Effector memory CD8-positive, alpha-beta T cell (primary cell): ENCODE data around the gene CKM.
A peak's percentile ranks its signal among the peaks of the same experiment; 100 is the strongest.
"Not testable (repeated sequence)": the region's sequence is repeated elsewhere in the genome, so short reads cannot be mapped to it uniquely, and the experiment has no call there.

Source experiments
- ATAC-seq: fragments of 150-1000 bp; cut with Tn5 transposase; replicated peaks from 2 replicates; pipeline ENCODE4 v1.10.0; 2021; ENCODE audit warnings: mild to moderate bottlenecking, moderate library complexity
- DNase-seq, 3 experiments: peaks; one replicate each; pipeline ENCODE4 v3.0.0; 2021
- H3K27ac Mint-ChIP-seq, 2 donors: one replicate each; pipeline ENCODE4 v1.8.0; 2022; ENCODE audit warnings: mild to moderate bottlenecking in 2 of 2, mixed read lengths in 2 of 2, moderate library complexity in 2 of 2
- H3K27me3 Mint-ChIP-seq, 2 donors: one replicate each; pipeline ENCODE4 v1.8.0; 2022; ENCODE audit warnings: mixed read lengths in 2 of 2
- H3K36me3 Mint-ChIP-seq: one replicate; pipeline ENCODE4 v1.8.0; 2022; ENCODE audit warnings: mild to moderate bottlenecking, moderate library complexity, mixed read lengths; ENCODE audit not compliant: insufficient read depth
- H3K4me1 Mint-ChIP-seq, 2 donors: one replicate each; pipeline ENCODE4 v1.8.0; 2022; ENCODE audit warnings: low read depth in 2 of 2, mixed read lengths in 2 of 2
- H3K4me3 Mint-ChIP-seq, 2 donors: one replicate each; pipeline ENCODE4 v1.8.0; 2022; ENCODE audit warnings: mild to moderate bottlenecking in 2 of 2, mixed read lengths in 2 of 2, moderate library complexity in 2 of 2
- H3K9me3 Mint-ChIP-seq, 2 donors: one replicate each; pipeline ENCODE4 v1.8.0; 2022; ENCODE audit warnings: mixed read lengths in 2 of 2

The CKM gene

DNA sequence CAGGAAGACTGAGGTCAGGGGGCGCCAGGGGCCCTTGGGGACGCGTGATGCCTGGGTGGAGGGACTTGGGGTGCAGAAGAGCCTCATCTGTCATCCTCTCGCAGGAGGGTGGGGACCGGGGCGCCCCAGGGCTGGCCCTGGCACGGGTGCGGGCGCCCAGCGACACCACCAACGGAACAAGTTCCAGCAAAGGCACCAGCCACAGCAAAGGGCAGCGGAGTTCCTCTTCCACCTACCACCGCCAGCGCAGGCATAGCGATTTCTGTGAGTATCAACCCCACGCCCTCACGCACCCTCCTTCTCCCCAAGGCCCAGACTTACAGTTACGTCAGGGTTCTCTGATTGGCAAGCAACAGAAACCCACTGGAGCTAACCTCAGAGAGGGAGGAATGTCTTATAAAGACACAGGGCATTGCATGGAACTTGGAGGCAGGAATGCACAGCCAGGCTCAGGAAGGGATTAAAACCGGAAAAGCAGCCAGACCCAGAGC is 42.2 kb downstream of the CKM start:
- Mint-ChIP-seq H3K9me3 (no peaks in the 10 kb centered on the region), H3K36me3 (peaks cover 70% of the 10 kb centered on the region), H3K4me1 (no peaks in the 10 kb centered on the region), H3K27me3 (no peaks in the 10 kb centered on the region), H3K4me3 (no peak overlapping the region), H3K27ac (no peak overlapping the region)
- DNase-seq (no peak), ATAC-seq (no peak)

DNA sequence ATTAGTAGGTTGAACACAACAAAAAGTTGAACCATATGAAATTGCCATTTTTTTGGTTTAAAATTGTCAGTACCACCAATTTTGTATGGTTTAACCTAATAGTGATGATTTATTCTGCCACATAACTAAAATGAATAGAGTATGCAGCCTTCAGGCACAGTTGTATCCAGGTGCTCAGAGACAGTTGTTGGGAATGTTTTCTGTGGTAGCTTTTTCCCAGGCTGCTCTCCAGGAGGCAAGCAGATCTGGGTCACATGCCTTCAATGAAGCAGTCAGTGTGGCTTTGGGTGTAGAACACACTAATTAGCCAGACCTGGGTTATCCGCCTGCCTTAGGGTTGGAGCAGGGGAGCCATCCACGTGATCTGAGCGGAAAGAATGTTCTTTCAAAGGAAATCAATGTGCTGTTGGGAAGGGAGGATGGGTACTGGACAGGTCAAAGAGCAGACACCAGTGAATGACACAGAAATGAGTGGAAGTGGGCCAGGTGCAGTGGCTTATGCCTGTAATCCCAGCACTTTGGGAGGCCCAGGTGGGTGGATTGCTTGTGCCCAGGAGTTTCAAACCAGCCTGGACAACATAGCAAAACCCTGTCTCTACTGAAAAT is 43.0 kb downstream of the CKM start:
- no peak for DNase-seq
- H3K27ac Mint-ChIP-seq = no peak overlapping the region
- H3K4me1 Mint-ChIP-seq = no peaks in the 10 kb centered on the region

DNA sequence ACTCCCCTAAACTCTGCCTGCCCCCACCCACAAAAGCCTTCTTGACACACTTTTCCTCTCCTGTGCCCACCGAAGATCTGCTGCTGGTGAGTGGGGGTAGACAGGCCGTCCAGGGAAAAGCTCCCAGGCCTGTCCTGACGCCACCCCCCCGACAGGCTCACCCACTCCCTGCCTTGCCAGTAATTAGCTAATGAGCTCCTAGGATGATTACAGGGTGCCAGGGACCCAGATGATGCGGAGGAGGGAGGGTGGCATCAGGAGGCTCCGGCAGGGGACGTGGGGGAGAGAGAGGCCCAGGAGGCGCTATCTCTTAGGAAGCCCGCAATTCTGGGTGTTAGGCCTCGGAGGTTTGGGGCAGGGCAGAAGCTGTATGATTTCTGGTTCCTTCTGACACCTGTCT is 44.6 kb downstream of the CKM start:
- peaks cover 78% of the 10 kb centered on the region for H3K36me3 Mint-ChIP-seq
- no peak overlapping the region for H3K4me3 Mint-ChIP-seq
- H3K27ac Mint-ChIP-seq = no peak overlapping the region
- ATAC-seq (no peak), DNase-seq (no peak)
- no peaks in the 10 kb centered on the region for H3K9me3 Mint-ChIP-seq
- H3K4me1 Mint-ChIP-seq = no peaks in the 10 kb centered on the region
- no peaks in the 10 kb centered on the region for H3K27me3 Mint-ChIP-seq

More for the DNA sequence above, 43.0 kb downstream of the CKM start:
- no peak overlapping the region for H3K4me3 Mint-ChIP-seq
- no peaks in the 10 kb centered on the region for H3K9me3 Mint-ChIP-seq
- H3K36me3 Mint-ChIP-seq = peaks cover 72% of the 10 kb centered on the region
- no peak for ATAC-seq
- H3K27me3 Mint-ChIP-seq = no peaks in the 10 kb centered on the region

- H3K27me3 Mint-ChIP-seq = no peaks in the 10 kb centered on the region
- H3K4me3 Mint-ChIP-seq = no peak overlapping the region
- no peak for DNase-seq
- H3K9me3 Mint-ChIP-seq = no peaks in the 10 kb centered on the region
- H3K27ac Mint-ChIP-seq = no peak overlapping the region
- ATAC-seq = no peak
- H3K36me3 Mint-ChIP-seq = peaks cover 77% of the 10 kb centered on the region
- no peaks in the 10 kb centered on the region for H3K4me1 Mint-ChIP-seq
These were observed 46.4 kb downstream of the CKM start for GRCh38 chr19:45276284-45276687.

DNA sequence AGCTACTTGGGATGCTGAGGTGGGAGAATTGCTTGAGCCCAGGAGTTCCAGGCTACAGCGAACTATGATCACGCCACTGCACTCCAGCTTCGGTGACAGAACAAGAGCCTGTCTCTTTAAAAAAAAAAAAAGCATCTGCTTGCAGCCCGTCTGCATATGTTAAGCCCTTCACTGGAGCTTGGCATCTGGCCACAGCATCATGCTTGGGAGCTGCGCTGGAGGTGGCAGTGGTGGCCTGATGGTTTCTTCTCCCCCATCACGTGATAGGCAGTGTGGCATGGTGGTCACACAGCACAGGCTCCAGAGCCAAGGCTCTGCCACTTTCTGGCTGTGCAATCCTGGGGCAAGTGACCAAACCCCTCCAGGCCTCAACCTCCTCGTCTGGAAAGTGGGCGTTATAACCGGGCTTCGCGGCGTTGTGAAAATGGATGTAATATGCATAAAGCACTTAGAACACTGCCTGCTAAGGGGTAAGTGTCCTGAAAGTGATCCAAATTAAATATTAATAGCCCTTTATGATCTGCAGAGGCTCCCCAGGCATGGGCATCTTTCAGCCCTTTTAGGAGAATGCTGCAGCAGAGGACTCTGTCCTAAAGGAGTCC is 47.2 kb downstream of the CKM start:
- Mint-ChIP-seq H3K27me3 (no peaks in the 10 kb centered on the region), H3K27ac (no peak overlapping the region), H3K36me3 (peaks cover 77% of the 10 kb centered on the region), H3K4me3 (no peak overlapping the region), H3K9me3 (no peaks in the 10 kb centered on the region), H3K4me1 (no peaks in the 10 kb centered on the region)
- no peak for DNase-seq
- no peak for ATAC-seq

GRCh38 chr19:45273521-45273855 is 49.2 kb downstream of the CKM start:
- no peaks in the 10 kb centered on the region for H3K27me3 Mint-ChIP-seq
- H3K36me3 Mint-ChIP-seq = peaks cover 67% of the 10 kb centered on the region
- no peak for ATAC-seq
- no peak overlapping the region for H3K27ac Mint-ChIP-seq
- H3K4me1 Mint-ChIP-seq = no peaks in the 10 kb centered on the region
- no peaks in the 10 kb centered on the region for H3K9me3 Mint-ChIP-seq
- DNase-seq = no peak
- no peak overlapping the region for H3K4me3 Mint-ChIP-seq

- Mint-ChIP-seq H3K9me3 (no peaks in the 10 kb centered on the region), H3K27ac (no peak overlapping the region), H3K4me1 (no peaks in the 10 kb centered on the region), H3K4me3 (no peak overlapping the region), H3K27me3 (no peaks in the 10 kb centered on the region), H3K36me3 (peaks cover 59% of the 10 kb centered on the region)
- DNase-seq = no peak
- ATAC-seq = no peak
These were observed 51.0 kb downstream of the CKM start for GRCh38 chr19:45271735-45272108.

DNA sequence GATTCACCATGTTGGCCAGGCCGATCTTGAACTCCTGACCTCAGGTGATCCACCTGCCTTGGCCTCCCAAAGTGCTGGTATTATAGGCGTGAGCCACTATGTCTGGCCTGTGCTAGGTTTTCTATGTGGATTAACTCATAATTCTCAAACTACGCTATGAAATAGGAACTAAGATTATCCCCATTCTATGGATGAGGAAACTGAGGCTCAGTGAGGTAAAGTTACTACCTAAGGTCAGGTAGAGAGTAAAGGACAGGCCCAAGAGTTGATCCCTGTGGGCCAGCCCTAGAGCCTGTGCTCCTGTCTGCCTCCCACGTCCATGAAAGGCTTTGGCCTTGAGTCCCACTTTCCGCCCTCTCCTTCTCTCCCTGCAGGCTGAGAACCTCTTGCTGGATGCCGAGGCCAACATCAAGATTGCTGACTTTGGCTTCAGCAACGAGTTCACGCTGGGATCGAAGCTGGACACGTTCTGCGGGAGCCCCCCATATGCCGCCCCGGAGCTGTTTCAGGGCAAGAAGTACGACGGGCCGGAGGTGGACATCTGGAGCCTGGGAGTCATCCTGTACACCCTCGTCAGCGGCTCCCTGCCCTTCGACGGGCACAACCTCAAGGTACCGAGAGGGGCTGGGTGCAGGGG is 51.5 kb downstream of the CKM start:
- H3K27me3 Mint-ChIP-seq = no peaks in the 10 kb centered on the region
- ATAC-seq = no peak
- H3K9me3 Mint-ChIP-seq = no peaks in the 10 kb centered on the region
- H3K27ac Mint-ChIP-seq = no peak overlapping the region
- no peaks in the 10 kb centered on the region for H3K4me1 Mint-ChIP-seq
- DNase-seq = no peak
- peaks cover 54% of the 10 kb centered on the region for H3K36me3 Mint-ChIP-seq
- H3K4me3 Mint-ChIP-seq = no peak overlapping the region

GRCh38 chr19:45269939-45270338 is 52.7 kb downstream of the CKM start:
- not testable (repeated sequence) for H3K4me3 Mint-ChIP-seq, H3K4me1 Mint-ChIP-seq, H3K27me3 Mint-ChIP-seq, H3K27ac Mint-ChIP-seq, ATAC-seq, H3K9me3 Mint-ChIP-seq, DNase-seq
- peaks cover 52% of the 10 kb centered on the region for H3K36me3 Mint-ChIP-seq

DNA sequence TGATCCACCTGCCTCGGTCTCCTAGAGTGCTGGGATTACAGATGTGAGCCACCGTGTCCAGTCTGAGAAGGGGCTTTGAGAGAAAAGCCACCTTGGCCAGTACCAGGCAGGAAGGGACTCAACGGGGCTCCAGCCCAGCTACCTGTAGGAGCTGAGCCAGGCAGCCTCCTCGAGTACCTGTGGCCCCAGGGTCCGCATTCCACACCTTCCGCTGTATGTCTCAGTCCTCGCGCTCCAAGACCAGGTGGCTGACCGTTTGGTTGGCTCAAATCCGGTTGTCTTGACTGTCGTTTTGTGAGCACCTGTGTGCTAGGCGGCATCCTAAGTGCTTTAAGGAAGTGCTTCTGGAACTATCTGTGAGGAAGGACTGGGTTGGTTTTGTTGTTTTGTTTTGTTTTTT is 55.4 kb downstream of the CKM start:
- ATAC-seq (no peak), DNase-seq (no peak)
- no peaks in the 10 kb centered on the region for H3K9me3 Mint-ChIP-seq
- no peak overlapping the region for H3K27ac Mint-ChIP-seq
- H3K27me3 Mint-ChIP-seq = no peaks in the 10 kb centered on the region
- H3K4me3 Mint-ChIP-seq = no peak overlapping the region
- H3K4me1 Mint-ChIP-seq = peaks cover 4 to 8% of the 10 kb centered on the region in 2 donors
- peaks cover 42% of the 10 kb centered on the region for H3K36me3 Mint-ChIP-seq

- no peak for DNase-seq
- H3K9me3 Mint-ChIP-seq = no peaks in the 10 kb centered on the region
- peak overlapping the region in 1 of 2 donors; percentile 30 for H3K27ac Mint-ChIP-seq
- H3K27me3 Mint-ChIP-seq = no peaks in the 10 kb centered on the region
- H3K4me1 Mint-ChIP-seq = peaks cover 8% of the 10 kb centered on the region in 2 donors
- ATAC-seq = no peak
- H3K36me3 Mint-ChIP-seq = peaks cover 33% of the 10 kb centered on the region
- H3K4me3 Mint-ChIP-seq = no peak overlapping the region
These were observed 57.3 kb downstream of the CKM start for GRCh38 chr19:45265375-45265774.

DNA sequence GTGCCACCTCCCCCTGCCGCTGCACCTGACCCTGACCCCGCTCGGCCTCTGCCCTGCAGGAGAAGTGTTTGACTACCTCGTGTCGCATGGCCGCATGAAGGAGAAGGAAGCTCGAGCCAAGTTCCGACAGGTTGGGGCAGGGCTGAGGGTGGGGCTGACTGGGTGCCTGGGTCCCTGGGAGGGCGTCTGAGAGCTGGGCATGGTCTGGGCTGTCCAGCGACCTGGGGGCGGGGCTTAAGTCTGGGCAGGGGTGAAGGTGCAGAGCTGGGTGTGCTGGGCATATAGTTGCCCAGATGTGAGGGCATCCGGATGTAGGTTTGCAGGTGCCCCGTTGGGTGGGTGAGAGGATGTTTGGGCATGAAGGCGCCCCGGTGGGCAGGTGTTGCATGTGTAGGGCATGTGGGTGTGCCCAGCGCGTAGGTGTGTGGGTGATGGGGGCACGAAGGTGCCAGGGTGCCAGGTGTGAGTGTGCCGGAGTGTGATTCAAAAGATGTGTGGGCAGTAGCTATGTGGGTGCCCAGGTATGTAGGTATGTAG is 57.8 kb downstream of the CKM start:
- DNase-seq = no peak
- Mint-ChIP-seq H3K27me3 (no peaks in the 10 kb centered on the region), H3K4me1 (peaks cover 8% of the 10 kb centered on the region in 2 donors), H3K4me3 (no peak overlapping the region), H3K27ac (no peak overlapping the region), H3K9me3 (no peaks in the 10 kb centered on the region), H3K36me3 (peaks cover 36% of the 10 kb centered on the region)
- ATAC-seq = no peak

- Mint-ChIP-seq H3K27me3 (no peaks in the 10 kb centered on the region), H3K27ac (peak overlapping the region in 1 of 2 donors; percentile 23), H3K4me1 (peaks cover 8% of the 10 kb centered on the region in 2 donors), H3K36me3 (peaks cover 23% of the 10 kb centered on the region), H3K4me3 (no peak overlapping the region), H3K9me3 (no peaks in the 10 kb centered on the region)
- ATAC-seq (no peak), DNase-seq (no peak)
These were observed 59.7 kb downstream of the CKM start for GRCh38 chr19:45263013-45263412.

DNA sequence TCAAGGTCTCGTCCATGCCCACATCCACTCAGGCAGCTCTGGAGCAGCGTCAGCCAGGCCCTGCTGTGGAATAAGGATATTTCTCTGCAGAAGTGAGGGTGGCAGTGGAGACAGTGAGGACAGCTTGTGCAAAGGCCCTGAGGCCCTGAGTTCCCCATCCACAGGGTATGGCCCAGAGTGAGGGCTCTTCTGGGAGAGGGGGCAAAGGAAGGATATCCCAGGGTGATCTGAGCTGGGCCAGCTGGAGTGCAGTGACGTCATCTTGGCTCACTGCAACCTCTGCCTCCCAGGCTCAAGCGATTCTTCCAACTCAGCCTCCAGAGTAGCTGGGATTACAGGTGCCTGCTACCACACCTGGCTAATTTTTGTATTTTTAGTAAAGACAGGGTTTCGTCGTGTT is 60.1 kb downstream of the CKM start:
- H3K4me1 Mint-ChIP-seq = peaks cover 8% of the 10 kb centered on the region in 2 donors
- no peaks in the 10 kb centered on the region for H3K9me3 Mint-ChIP-seq
- peaks cover 22% of the 10 kb centered on the region for H3K36me3 Mint-ChIP-seq
- DNase-seq (no peak), ATAC-seq (no peak)
- H3K27ac Mint-ChIP-seq = no peak overlapping the region
- no peaks in the 10 kb centered on the region for H3K27me3 Mint-ChIP-seq
- no peak overlapping the region for H3K4me3 Mint-ChIP-seq
